ENCODE measurements around the gene ASIC1. TPM values are rescaled to one million over a fixed set of nuclear protein-coding genes. Genes with fewer than 3 reads are reported as not detected.

ASIC1 gene
- total RNA-seq, 6 experiments from 2014 or later: 0.07 to 0.19 (median 0.15) TPM; not detected in 2

- DNase-seq (peak; percentile 98 to 99 (median 99)), ATAC-seq (peak; percentile 78 to 87 (median 80))
- H3K36me3 ChIP-seq: peaks cover 0 to 12% (median 4%) of the 10 kb centered on the region in 4 donors
- peak; percentile 98 for TF ChIP-seq POLR2A (IDR thresholded peaks at IDR 0.05)
- TF ChIP-seq CTCF (IDR thresholded peaks at IDR 0.05): peak; percentile 74 to 93 (median 90)
- H3K9me3 ChIP-seq: no peaks in the 10 kb centered on the region
- no peaks in the 10 kb centered on the region for H3K27me3 ChIP-seq
- 0% methylated on average over 16 of the region's 59 CpGs for whole genome bisulfite sequencing (ENCODE audit: insufficient coverage, low coverage, low lambda C conversion rate, missing lambda C conversion rate)
- H3K27ac ChIP-seq: peak within 1 kb of the TSS; percentile 83 to 94 (median 87)
- intact Hi-C loops (cut with DNase I): no loop called here
- peak within 1 kb of the TSS; percentile 69 to 96 (median 88) for H3K4me3 ChIP-seq
- H3K4me1 ChIP-seq: peaks cover 0 to 55% (median 18%) of the 10 kb centered on the region in 4 donors
These were observed 54.5 kb downstream of the ASIC1 start, which contains the start of gene COX14 for GRCh38 chr12:50111693-50112455. TSS of gene COX14 (plus strand) at chr12:50112236. CDS start at chr12:50120044, 7,808 bp downstream.

GRCh38 chr12:50112456-50113218 is 55.2 kb downstream of the ASIC1 start:
- peaks cover 0 to 52% (median 15%) of the 10 kb centered on the region in 4 donors for H3K4me1 ChIP-seq
- H3K36me3 ChIP-seq: peaks cover 0 to 11% (median 3%) of the 10 kb centered on the region in 4 donors
- DNase-seq (no peak), ATAC-seq (peak; percentile 2 to 17 (median 8))
- H3K27ac ChIP-seq: peak overlapping the region; percentile 83 to 87 (median 86)
- TF ChIP-seq POLR2A (IDR thresholded peaks at IDR 0.05) (peak; percentile 51), CTCF (IDR thresholded peaks at IDR 0.05) (peak in 1 of 4 donors; percentile 9)
- no peaks in the 10 kb centered on the region for H3K9me3 ChIP-seq
- H3K4me3 ChIP-seq: peak overlapping the region; percentile 69 to 96 (median 88)
- H3K27me3 ChIP-seq: no peaks in the 10 kb centered on the region
- intact Hi-C loops (cut with DNase I): no loop called here
- 16% methylated on average over 24 of the region's 26 CpGs for WGBS (ENCODE audit: insufficient coverage, low coverage, low lambda C conversion rate, missing lambda C conversion rate)

GRCh38 chr12:50117057-50117622 is 59.7 kb downstream of the ASIC1 start:
- no peak for ATAC-seq
- TF ChIP-seq CTCF (IDR thresholded peaks at IDR 0.05) (no peak), POLR2A (IDR thresholded peaks at IDR 0.05) (no peak)

GRCh38 chr12:50119387-50119786 is 62.0 kb downstream of the ASIC1 start:
- no peak overlapping the region for H3K4me3 ChIP-seq
- peaks cover 0 to 32% (median 8%) of the 10 kb centered on the region in 4 donors for H3K36me3 ChIP-seq
- intact Hi-C loops (cut with DNase I): no loop called here
- no peak for DNase-seq
- no peak overlapping the region for H3K27ac ChIP-seq
- TF ChIP-seq CTCF (IDR thresholded peaks at IDR 0.05) (no peak), POLR2A (IDR thresholded peaks at IDR 0.05) (no peak)
- no peaks in the 10 kb centered on the region for H3K27me3 ChIP-seq
- no peaks in the 10 kb centered on the region for H3K9me3 ChIP-seq
- peak in 2 of 4 donors; percentile 32 to 58 for ATAC-seq
- no peaks in the 10 kb centered on the region for H3K4me1 ChIP-seq
- 100% methylated on average over 2 of the region's 2 CpGs for WGBS (ENCODE audit: insufficient coverage, low coverage, low lambda C conversion rate, missing lambda C conversion rate)

More at GRCh38 chr12:50117057-50117622, 59.7 kb downstream of the ASIC1 start:
- Histone ChIP-seq H3K27me3 (no peaks in the 10 kb centered on the region), H3K4me3 (no peak overlapping the region), H3K36me3 (peaks cover 0 to 26% (median 8%) of the 10 kb centered on the region in 4 donors), H3K9me3 (no peaks in the 10 kb centered on the region), H3K4me1 (peaks cover 0 to 14% (median 6%) of the 10 kb centered on the region in 4 donors), H3K27ac (no peak overlapping the region)
- intact Hi-C loops (cut with DNase I): no loop called here
- 90% methylated on average over 3 of the region's 6 CpGs for WGBS (ENCODE audit: insufficient coverage, low coverage, low lambda C conversion rate, missing lambda C conversion rate)
- DNase-seq: no peak
